ENCODE data around the gene WNT3A. TPM values are rescaled to one million over a fixed set of nuclear protein-coding genes. Genes with fewer than 3 reads are reported as not detected.

The WNT3A gene
- total and polyA plus RNA-seq, 9 of the 15 experiments (the other 6 are each of a cell fraction or from before 2014, with no cell fraction given), result not detected

DNA sequence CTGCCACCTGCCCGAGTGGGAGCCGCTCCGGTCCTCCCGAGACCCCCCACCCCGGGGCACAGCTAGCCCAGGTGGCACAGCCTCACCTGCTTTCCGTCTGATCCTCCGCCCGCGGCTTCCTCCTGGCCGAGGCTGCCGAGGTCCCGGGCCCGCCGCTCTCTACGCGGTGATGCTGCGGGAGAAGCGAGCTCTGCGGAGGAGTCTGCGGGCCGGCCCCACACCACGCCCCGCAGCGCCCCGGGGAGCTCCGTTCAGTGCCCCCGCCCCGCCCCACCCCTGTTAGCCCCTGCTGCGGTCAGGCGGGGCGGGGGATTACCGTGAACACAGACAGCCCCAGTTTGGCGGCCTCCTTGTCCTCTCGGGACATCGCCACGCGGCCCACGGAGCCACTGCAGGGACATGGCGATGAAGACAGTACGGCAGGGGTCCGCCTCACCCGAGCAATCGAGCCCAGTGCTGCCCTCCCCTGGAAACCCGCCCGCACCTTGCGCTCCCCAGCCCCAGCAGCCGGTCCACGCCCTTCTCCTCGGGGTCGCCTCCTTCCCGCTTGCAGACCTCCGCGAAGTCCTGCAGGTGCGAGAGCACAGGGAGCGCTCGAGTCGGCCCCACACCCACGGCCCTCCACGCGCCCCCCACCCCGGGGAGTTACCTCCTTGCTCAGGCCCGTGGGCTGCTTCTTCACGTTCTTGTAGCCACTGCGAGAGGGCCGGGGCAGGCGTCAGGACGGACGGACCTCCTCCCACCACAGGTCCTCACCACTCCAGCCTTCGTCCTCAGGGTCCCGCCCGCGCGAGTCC lies 95.4 kb downstream of the WNT3A start:
- H3K4me1 ChIP-seq (replicated peaks in 1 of 2; ENCODE audit: control insufficient read depth in 2 of 2, insufficient read depth in 2 of 2, low read length in 2 of 2), result peaks cover 15 to 62% of the 10 kb centered on the region in 2 experiments
- peaks cover 26% of the 10 kb centered on the region for H4K20me1 ChIP-seq (replicated peaks; ENCODE audit: control insufficient read depth, insufficient read depth, low read length)
- ChIA-PET POLR2A (interaction anchor here (1.6 to 6.0 kb wide), 2 partner anchors 13 to 18 kb away, joined by 7 to 92 read pairs; no protein-coding TSS in a partner anchor), CTCF (ENCODE audit: low intra/inter-chr PET ratio) (no interaction called here)
- DNase-seq (ENCODE audit: extremely low read depth in 1 of 4, low spot score in 3 of 4), result peak; percentile 70 to 88 (median 80)
- peak overlapping the region; percentile 100 for H3K4me3 ChIP-seq
- peak overlapping the region; percentile 87 for H3K27ac ChIP-seq (ENCODE audit: extremely low read depth, low read depth, low read length)
- FAIRE-seq, result peak; percentile 32
- peak; percentile 78 for ATAC-seq
- peaks cover 3% of the 10 kb centered on the region for H3K9me1 ChIP-seq (ENCODE audit: control insufficient read depth, insufficient read depth, low read length)
- BruUV-seq (replicated peaks), result no TSS peak
- in situ Hi-C loops (cut with MboI), result no loop called here
- H3K36me3 ChIP-seq (ENCODE audit: control insufficient read depth, insufficient read depth, low read length), result peaks cover 64% of the 10 kb centered on the region; the same call in 2 of the 3 replicates
- peak overlapping the region; percentile 94 for H3K4me2 ChIP-seq (ENCODE audit: insufficient read depth, low read length)
- H3K9ac ChIP-seq (ENCODE audit: insufficient read depth in 1 of 2, low read depth in 2 of 2, low read length in 2 of 2), result peak overlapping the region; percentile 87 to 98; a peak in 3 of 4 replicates
- 2% methylated on average over 40 of the region's 73 CpGs for WGBS (ENCODE audit: insufficient coverage, low coverage, missing lambda C conversion rate)
- H3K27me3 ChIP-seq (ENCODE audit: control insufficient read depth in 2 of 2, insufficient read depth in 2 of 2, low read length in 2 of 2), result no peaks in the 10 kb centered on the region
- intact Hi-C loops (cut with micrococcal nuclease), result loop anchor here (2.0 kb wide), 1 partner anchor 17 kb away; no protein-coding TSS in a partner anchor
- H3K9me3 ChIP-seq (replicated peaks; ENCODE audit: control insufficient read depth, insufficient read depth, low read depth, low read length), result peaks cover 5% of the 10 kb centered on the region; the same call in 1 of the 2 replicates
- peaks cover 45% of the 10 kb centered on the region for H3K79me2 ChIP-seq (ENCODE audit: control insufficient read depth, insufficient read depth, low read length)
- peak overlapping the region; percentile 57 for H2AFZ ChIP-seq (ENCODE audit: low read depth, low read length)
- TF ChIP-seq SIN3A (IDR thresholded peaks at IDR 0.05; ENCODE audit: borderline replicate concordance in 2 of 2, control insufficient read depth in 1 of 2, low read depth in 2 of 2, low read length in 2 of 2) (peak in 1 of 2 experiments; percentile 13; a peak in 1 of 4 replicates), KLF16 (IDR thresholded peaks at IDR 0.05) (no peak), STAG1 (CRISPR knock-in tag; IDR thresholded peaks at IDR 0.05; ENCODE audit: borderline replicate concordance) (no peak; the same call in 1 of the 2 replicates), POLR2G (IDR thresholded peaks at IDR 0.05; ENCODE audit: low read depth, low read length) (peak; percentile 66), ZEB2 (IDR thresholded peaks at IDR 0.05) (0 out of 2 replicates have a peak, but pooled peaks have one; percentile 16), SMARCB1 (IDR thresholded peaks at IDR 0.05; ENCODE audit: insufficient read length, low read depth) (no peak), BCOR (IDR thresholded peaks at IDR 0.05) (no peak), MYC (IDR thresholded peaks at IDR 0.05; ENCODE audit: low read depth, low read length) (peak; percentile 60), MYC (CRISPR knock-in tag; IDR thresholded peaks at IDR 0.05; ENCODE audit: borderline replicate concordance, low read depth) (no peak), SAP30 (IDR thresholded peaks at IDR 0.05; ENCODE audit: borderline replicate concordance, insufficient read depth, low read depth, low read length, poor library complexity, severe bottlenecking) (peak; percentile 25), THRB (CRISPR knock-in tag; conservative IDR thresholded peaks at IDR 0.05) (0 out of 2 replicates have a peak, but pooled peaks have one; percentile 37), ATF1 (CRISPR knock-in tag; IDR thresholded peaks at IDR 0.05) (no peak), ATF1 (tag; IDR thresholded peaks at IDR 0.05) (no peak; the same call in 1 of the 2 replicates), CHD2 (IDR thresholded peaks at IDR 0.05; ENCODE audit: low read depth, low read length) (no peak), ZBTB2 (IDR thresholded peaks at IDR 0.05) (peak; percentile 64; the same call in 1 of the 2 replicates)
